CD4-positive, alpha-beta T cell treated with Interleukin-2 at 100 ng/mL for 4 hours (primary cell): Measurements from ENCODE around the gene TTC7B.

Source experiments
- DNase-seq: peaks from one replicate; pipeline ENCODE4 v3.0.0-alpha.2; 2020; ENCODE audit warnings: low spot score

The TTC7B gene

DNA sequence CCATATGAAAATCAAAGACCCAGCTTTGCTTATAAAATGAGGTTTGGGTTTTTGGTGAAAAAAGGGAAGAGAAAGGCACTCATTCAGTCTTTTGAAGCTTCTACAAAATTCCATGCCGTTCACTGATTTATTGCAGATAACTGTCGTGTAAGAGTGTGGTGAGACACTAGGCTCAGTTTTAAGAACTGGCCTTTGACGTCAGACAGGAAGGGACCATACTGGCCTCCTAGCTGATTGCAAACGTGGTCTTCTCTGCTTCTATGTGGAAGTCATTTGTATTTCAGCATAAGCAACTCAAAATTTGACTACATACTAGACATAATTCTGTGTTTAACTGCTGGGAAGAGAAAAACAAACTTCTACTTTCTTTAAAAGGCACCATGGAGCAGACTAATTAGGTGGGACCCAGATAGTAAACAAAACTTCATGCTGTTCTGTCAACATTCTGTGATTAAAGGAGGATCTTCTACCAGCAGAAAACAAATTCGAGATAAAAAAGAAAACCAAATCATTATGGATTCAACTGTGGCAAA is 168.7 kb downstream of the TTC7B start:
- DNase-seq: no peak

DNA sequence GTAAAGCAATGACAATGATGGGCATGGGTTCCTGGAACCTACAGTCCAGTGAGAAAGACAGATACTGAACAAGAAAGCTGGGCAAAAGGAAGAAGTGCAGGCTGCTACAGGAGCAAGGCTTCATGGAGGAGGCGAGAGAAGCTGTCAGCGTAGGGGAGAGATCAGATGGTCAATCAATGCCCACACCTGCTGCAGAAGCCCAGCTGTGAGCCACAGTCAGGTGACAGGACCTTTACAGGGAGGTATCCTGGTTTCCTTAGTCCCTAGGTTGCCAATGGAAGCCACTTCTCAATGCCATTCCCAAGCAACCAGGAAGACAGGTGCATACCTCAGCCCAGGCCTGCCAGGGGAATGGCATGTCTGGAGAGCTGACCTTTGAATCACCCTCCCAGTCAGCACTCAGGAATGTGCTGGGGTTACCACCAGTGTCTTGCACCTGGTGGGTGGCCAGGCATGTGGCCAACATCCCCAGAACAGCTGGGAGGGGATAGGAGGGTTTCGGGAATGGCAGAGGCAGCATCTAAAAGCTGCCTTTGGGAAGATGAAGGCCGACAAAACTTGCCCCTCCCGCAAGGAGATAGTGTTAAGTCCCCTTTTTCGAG is 170.3 kb downstream of the TTC7B start:
- DNase-seq: no peak

DNA sequence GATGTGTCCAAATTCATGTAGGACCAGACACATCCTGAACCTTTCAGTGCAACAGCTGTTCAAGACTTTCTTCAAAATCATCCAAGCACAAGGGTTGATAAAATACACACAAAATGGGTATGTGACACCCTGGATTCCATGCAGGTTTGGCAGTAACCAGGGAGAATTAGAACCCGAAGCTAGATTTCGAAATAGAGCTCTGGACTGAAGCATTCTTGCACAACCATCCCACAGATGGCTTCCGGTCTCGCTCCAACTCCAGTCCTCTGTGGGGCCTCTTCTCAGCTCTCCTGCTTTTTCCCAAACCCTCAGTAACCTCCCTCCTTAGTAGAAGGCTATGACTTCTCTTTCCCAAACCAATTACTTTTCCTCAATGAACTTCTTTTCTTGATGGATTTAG is 171.3 kb downstream of the TTC7B start:
- no peak for DNase-seq

DNA sequence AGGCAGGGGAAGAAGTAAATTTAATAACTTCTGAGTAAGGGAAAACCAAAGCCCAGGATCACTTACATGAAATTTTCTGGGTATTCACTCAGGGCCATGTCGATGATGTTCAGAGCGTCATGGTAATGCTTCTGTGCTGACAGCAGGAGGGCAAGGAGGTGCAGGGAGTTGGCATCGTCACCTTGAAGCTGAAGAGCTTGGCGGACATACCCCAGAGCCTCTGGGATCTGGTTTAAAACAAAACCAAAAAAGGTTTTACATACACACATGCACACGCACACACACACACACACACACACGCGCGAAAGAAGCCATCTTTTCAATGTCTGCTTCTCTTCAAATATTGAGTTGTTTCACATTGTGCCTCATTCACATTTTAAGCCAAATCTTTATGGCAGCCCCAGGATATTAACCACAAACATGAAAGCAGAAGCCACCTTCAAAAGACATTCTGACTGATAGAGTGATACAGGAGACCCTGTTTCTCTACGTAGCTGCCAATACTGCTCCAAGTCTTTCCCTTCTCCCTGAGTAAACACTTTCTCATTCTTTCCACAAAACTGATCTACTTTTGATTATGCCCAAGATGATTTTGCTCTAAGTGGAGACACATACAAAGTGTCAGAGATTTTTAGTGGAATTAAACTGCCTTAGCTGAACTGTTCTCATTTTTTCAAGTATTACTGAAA is 172.1 kb downstream of the TTC7B start:
- no peak for DNase-seq

DNA sequence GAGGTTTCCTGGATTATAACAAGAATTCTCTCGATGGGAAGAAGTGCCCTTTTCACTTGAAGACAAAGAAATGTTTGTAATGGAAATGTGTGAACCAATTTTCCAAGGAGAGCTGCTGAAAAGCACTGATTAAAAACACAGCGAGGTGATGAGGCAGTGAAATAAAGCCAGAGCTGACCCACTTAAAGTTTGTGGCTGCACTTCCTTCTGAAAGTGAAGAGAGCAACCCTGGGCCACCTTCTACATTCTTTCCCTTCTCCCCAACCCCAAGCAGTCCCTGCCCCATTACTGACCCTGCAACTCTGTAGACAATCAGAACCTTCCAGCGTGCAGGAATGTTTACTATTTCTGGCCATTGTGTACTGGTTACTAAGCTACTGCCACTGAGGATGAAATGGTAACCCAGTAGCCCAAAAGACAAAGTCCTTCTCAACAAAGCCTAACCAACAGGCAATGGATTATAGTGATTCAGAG is 173.9 kb downstream of the TTC7B start:
- DNase-seq: no peak

DNA sequence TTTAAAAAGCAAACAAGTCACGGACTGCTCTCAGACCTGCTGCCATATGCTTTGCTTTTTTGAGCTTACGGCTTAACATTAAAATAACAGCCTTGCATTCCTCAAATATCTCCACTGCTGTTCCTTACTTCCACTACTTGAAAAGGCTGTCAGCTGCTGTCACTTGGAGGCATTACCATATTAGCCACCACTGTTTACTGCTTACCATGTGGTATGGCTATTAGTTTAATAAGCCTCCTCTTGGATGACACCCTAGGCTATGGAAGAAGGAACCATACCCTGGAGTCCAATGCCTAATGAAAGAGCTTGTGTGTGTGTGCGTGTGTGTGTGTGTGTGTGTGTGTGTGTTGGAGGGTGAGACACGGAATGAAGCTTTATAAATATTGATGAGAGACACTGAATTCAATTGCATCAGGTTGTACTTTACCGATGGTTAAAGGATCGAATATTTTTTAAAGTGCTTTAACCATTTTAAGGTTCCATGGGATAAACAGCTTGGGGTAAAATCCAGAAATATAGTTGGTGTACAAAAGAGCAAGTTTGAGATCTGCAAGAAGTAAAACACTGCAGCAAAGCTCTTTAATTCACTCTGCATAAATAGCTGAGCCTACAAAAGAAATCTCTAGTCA is 174.5 kb downstream of the TTC7B start:
- DNase-seq: no peak

DNA sequence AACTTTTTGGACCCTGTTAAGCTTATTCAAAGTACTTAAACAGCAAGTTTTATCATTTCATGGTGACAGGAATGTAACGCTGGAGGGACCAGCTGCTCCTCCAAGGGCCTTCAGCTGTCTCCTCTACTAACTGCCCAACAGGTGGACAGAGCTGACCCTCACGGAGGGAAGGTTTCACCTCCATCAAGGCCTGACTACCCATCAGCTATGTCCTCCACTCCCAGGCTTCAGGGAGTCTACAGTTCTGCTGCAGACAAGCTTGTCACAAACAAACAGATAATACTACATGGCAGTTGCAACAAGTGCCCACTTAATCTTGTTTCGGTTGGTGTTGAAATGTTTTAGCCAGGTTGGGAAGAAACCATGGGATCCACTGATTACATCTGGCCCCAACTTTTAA is 175.1 kb downstream of the TTC7B start:
- DNase-seq: no peak

DNA sequence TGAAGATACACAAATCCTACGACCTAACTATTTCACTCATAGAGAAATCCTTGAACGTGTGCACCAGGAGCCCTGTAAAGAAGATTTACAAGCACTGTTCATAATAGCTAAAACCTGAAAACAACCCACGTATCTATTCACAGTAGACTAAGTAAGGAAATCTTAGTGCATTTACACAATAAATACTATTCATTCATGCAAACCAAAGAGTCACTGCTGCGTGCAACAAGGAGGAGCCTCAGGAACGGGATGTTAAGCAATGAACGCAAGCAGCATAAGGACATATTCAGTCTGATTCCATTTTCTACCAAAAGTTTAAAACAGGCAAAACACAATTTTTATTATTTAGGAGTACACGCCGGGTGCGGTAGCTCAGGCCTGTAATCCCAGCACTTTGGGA is 176.6 kb downstream of the TTC7B start:
- no peak for DNase-seq

DNA sequence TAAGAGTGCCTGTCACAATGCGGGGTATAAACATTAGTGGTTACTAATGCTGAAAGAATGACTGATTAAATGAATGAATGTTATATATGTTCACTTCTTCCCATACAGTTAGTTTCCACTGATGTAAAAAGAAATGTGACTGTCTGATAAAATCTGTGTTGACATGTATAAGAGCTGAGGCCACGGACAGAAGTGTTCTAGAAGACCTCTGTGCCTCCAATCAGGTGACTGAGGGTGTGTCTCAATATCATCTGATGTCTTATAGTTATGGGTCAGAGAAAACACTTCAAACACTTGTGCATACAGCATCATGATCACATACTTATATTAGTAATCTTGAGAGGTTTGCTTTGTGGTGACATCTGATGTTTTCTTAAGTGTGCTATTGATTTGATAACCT is 183.4 kb downstream of the TTC7B start:
- DNase-seq: no peak

DNA sequence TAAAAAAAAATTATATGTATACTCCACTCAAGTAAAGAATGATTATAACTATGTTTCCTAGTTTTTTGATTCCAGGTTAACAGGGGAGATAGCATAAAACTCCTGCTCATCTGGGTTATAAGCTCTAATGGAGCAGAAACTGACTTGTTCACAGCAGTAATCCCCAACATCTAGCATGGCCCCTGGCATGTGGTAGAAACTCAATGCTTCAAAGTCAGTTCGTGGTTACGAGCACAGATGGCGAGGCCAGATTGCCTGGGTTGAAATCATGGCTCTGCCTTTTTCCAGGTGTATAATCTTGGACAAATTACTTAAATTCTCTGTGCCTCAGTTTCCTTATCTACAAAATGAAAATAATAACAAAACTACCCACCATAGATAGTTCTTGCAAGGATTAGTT is 183.8 kb downstream of the TTC7B start:
- no peak for DNase-seq

DNA sequence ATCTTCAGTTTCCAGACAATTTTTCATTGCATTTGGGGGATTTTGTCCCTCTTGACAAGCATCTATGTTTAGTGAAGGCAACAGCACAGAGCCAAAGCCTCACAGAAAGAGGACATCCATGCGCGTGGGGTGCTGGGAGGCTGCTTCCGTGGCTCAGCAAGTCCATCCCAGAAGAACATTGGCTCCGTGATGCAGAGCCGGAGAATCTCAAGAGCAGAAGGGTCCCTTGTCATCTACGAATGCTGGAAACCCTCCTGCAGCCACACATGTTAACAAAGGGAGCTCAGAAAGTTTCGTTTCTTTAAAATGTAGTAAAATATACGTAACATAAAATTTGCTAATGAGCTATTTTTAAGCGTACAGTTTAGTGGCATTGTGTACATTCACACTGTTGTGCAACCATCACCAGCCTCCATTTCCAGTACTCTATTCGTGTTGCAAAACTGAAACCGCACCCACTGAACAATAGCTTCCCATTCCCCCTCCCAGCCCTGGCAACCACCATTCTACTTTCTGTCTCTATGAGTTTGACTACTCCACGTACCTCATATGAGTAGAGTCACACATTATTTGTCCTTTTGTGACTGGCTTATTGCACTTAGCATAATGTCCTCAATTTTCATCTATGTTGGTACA is 185.9 kb downstream of the TTC7B start:
- DNase-seq: no peak

DNA sequence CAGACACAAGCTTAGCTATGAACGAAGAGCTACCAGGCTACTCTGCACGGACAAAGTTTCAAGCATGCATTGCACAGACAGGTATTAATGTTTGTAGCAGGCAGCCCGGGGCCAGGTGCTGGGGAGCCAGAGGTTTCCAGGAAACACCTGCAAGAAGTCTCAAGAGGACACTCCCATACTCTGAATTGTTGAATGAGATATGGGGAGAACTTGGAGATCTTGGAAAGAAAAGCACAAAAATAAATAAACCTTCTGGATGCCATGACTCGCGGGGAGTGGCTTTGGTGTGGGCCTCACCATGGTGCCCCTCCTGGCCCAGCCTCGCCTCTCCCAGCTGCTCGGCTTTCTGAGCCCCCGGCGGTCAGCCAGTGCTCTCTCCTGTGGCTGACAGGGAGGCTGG is 186.8 kb downstream of the TTC7B start:
- no peak for DNase-seq

DNA sequence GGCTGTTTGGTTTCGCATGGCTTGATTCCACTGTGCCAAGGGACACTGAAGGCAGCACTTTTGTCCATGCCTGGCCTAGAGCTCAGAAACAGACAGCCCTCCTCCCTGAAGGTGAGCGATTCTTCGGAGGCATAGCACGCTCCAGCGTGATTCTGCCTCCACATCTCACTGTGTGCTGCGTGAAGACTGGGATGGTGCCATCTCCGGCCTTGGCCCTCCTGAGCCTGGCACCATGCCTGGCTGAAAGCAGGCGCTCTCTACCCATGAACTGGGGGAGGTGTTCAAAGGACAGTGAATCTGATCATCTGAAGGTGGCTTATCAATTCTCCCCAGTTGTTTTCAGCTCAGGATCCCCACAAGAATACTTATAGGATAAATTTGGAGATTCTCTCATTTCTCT is 187.4 kb downstream of the TTC7B start:
- DNase-seq: no peak

DNA sequence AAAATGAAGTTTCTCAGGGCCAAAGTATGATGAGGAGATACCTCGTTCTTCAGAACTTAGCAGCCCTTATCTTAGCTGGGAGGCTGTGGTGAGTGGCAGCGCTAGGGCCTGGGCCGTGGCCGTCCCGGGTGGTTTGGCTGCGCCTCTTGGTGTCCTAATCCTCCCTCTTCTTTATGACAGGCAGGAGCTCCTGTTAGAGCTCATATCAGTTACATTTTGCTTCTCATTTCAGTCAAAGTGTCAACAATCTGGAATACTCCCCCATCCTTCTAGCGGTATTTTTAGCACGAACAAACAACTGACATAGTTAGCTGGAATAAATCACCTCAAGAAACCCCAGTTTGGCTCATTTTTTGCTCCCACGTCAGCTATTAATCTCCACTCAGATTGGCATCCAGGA is 188.8 kb downstream of the TTC7B start:
- DNase-seq: no peak

DNA sequence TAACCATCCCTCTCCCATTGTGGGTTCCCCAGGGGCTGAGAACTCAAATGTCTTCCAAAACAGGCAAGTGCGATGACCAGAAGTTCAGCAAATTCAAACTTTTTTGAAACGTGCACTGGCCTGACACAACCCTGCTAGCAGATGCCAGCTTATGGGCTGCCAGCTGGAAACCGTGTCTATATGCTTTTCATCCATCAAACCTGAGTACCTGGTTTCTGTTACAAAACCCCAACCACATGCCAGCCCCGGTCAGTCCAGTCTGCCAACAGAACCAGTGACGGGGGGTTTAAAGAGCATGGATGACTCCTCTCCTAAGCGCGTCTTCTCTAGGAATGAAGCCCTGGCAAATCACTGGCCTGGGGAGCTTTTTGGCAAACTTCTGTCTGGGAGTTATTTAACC is 189.7 kb downstream of the TTC7B start:
- no peak for DNase-seq

DNA sequence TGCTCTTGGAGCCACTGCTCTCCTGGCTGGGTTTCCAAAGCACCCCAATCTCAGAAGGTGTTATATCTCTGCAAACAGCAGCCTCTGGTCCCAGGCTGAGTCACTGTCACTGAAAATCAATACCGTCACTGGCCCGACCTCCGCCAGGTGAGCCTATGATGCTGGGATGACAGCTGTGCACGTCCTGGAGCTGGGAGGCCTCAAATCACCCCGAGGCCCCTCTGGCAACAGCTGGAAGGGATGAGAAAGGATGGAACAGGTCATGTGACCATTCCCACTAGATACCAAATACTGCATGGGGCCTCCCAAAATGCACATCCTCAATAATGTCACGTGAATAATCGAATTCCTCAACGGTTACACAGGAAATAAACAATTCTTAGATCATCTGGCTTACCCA is 190.8 kb downstream of the TTC7B start:
- no peak for DNase-seq

DNA sequence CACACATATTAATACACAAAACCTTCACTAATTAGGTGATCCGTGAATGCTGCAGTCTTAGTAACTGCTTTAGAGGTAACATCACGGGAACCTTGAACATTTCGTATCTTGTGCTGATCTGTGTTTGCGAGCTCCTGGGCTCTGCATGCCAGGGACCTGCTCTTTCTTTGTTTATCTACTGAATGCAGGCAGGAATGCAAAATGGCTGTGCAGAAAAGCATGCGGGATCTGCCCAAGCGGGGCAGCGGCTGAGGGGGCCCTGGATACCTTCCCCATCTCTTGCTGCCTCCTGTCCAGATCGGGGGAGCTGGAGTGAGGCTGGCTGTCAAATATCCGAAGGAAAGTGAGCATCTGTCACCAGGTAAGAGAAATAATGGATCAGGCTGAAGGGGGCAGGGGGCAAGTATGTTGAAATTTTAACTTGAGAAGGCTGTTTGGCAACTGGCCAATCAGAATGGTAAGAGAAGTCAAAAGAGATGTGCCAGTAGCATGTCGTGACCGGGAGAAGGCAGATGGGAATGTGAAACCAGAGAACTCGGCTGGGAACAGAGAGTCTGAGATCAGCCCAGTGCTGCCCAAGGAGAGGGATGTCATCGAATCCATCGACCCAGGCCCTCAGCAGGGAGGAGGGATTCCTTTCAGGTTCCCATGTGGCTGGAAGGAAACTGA is 191.4 kb downstream of the TTC7B start:
- no peak for DNase-seq

DNA sequence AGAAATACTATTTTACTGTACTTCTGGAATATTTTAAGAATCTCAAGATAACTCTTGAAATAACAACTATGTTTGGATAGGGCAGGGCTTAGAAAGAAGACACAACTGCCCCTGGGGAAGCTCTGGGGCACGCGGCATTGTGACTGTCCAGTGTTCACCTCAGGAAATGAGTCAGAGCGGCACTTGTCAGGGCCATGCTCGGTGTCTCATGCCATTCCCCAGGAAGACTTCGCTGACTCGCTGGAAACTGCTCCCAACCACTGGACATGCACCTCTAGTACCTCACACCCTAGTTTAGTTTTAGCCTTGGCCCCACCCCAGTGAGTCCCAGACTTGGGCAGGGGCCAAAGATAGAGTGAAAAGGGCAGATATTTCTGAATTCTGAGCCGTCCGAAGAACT is 192.0 kb downstream of the TTC7B start:
- DNase-seq: no peak

DNA sequence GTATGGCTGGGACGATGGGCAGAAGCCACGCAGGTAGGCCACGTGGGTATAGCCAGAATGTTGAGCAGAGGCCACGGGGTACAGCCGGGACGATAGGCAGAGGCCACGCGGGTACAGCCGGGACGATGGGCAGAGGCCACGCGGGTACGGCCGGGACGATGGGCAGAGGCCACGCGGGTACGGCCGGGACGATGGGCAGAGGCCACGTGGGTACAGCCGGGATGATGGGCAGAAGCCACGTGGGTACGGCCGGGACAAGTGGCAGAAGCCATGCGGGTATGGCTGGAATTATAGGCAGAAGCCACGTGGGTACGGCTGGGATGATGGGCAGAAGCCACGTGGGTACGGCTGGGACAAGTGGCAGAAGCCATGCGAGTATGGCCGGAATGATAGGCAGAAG is 195.0 kb downstream of the TTC7B start:
- no peak for DNase-seq

DNA sequence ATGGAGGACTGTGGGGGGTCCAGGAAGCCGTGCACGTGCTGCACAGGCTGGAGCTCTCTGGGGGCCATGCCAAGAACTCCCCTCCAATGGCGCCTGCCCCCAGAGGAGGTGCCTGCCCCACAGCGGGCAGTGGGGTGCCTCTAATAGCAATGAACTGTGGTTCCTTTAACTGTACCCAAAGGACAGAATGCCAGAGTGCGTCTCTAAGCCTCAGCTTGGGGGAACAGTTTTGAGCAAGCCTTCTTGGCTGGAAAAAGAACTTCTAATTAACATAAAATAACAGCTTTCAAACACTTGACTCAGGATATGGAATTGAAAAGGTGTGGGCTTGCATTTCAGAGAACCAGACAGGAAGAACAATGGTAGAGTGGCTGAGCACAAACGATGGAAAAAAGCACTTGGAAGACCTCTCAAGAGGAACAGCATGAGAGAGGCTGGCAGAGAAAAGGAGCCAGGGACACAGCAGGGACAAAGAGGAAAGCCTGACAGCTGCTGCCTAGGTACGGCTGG is 195.6 kb downstream of the TTC7B start:
- DNase-seq: no peak

DNA sequence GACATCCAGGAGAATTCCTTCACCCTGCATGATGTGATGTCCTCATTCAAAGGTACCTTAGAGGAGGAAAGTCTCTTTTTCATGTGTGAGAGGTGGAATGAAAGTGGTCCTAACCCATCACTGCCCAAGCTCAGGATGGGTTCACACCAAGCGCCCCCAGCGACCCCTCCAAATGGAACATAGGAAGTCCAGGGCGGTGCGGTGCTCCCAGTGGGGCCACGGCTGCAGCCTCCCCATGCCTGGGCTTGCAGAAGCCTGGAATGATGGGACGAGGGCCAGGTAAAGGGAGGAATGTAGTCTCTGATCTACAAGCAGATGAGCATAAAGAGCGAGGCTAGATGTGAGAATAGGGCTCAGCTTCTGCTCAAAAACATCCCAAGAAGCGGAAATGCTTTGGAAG is 196.3 kb downstream of the TTC7B start:
- no peak for DNase-seq

DNA sequence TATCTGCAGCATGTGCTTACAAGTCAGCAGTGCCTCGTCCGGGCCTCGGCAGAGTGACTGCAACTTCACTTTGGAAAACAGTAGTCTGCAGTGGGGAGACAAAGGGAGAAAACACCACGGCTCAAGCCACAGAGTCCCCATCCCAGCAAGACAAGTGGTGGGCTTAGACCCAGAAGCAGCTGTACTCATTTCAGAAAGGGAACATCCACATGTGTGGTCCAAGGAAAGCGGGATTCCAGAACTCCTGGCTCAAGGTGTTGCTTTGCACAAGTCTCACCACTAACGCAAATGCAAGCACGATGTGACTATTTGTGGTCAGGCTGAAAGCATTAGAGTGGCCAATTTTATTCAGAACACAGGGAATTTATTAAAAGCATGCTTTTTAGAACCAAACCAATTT is 198.3 kb downstream of the TTC7B start:
- DNase-seq: no peak
